Measurements from ENCODE around the gene NALCN. TPM values are rescaled to one million over a fixed set of nuclear protein-coding genes. Genes with fewer than 3 reads are reported as not detected.

Gene NALCN
- polyA plus RNA-seq, 3 donors: not detected

DNA sequence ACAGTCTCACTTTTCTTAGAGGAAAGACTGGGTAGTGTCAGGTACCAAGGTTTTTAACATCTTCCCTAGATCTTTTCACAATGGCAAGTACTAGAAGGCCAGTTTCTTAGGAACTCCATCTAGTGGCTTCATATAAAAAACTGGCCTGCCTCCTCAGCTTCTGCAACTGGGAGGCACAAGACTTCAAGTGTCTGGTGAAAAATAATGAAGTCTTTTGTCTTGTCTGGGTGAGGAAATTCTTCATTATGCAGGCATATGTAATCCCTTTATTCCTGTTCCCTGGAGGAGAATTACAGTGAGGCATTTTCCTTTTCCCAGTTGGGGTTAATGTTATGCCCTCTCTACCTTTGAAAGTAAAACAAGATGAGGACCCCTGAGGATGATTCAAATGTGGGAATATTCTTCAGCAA, 300.5 kb downstream of the NALCN start:
- Histone ChIP-seq H3K79me2 (ENCODE audit: insufficient read depth, low read length) (no peaks in the 10 kb centered on the region), H2AFZ (ENCODE audit: insufficient read depth, low read depth, low read length, poor library complexity, severe bottlenecking) (no peak overlapping the region), H3K27me3 (ENCODE audit: control insufficient read depth in 2 of 2, insufficient read depth in 2 of 2, low read length in 2 of 2) (no peaks in the 10 kb centered on the region), H3K9ac (ENCODE audit: insufficient read depth, low read length, poor library complexity, severe bottlenecking) (no peak overlapping the region), H3K9me3 (replicated peaks in 1 of 2; ENCODE audit: control insufficient read depth in 1 of 2, insufficient read depth in 1 of 2, low read length in 2 of 2) (peaks cover 0 to 4% of the 10 kb centered on the region in 2 donors), H3K4me3 (replicated peaks in 1 of 3; ENCODE audit: low read depth in 2 of 3, low read length in 3 of 3) (no peak overlapping the region), H4K20me1 (ENCODE audit: insufficient read depth, low read length) (no peaks in the 10 kb centered on the region), H3K4me2 (replicated peaks; ENCODE audit: extremely low read depth, low read length, poor library complexity, severe bottlenecking) (no peak overlapping the region), H3K4me1 (ENCODE audit: control insufficient read depth in 1 of 2, insufficient read depth in 2 of 2, low read length in 2 of 2) (no peaks in the 10 kb centered on the region), H3K27ac (ENCODE audit: low read depth in 1 of 2, low read length in 2 of 2) (no peak overlapping the region), H3K36me3 (replicated peaks in 1 of 2; ENCODE audit: control insufficient read depth in 1 of 2, insufficient read depth in 2 of 2, low read length in 2 of 2) (no peaks in the 10 kb centered on the region)
- intact Hi-C loops (cut with micrococcal nuclease): no loop called here
- TF ChIP-seq, protein P1, sequence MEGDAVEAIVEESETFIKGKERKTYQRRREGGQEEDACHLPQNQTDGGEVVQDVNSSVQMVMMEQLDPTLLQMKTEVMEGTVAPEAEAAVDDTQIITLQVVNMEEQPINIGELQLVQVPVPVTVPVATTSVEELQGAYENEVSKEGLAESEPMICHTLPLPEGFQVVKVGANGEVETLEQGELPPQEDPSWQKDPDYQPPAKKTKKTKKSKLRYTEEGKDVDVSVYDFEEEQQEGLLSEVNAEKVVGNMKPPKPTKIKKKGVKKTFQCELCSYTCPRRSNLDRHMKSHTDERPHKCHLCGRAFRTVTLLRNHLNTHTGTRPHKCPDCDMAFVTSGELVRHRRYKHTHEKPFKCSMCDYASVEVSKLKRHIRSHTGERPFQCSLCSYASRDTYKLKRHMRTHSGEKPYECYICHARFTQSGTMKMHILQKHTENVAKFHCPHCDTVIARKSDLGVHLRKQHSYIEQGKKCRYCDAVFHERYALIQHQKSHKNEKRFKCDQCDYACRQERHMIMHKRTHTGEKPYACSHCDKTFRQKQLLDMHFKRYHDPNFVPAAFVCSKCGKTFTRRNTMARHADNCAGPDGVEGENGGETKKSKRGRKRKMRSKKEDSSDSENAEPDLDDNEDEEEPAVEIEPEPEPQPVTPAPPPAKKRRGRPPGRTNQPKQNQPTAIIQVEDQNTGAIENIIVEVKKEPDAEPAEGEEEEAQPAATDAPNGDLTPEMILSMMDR (IDR thresholded peaks at IDR 0.05): no peak
- H3K36me3 Mint-ChIP-seq: no peaks in the 10 kb centered on the region
- peaks cover 0 to 5% (median 2%) of the 10 kb centered on the region in 3 donors for H3K27me3 Mint-ChIP-seq (ENCODE audit: low read depth in 3 of 3)
- DNase-seq: no peak
- peaks cover 0 to 2% (median 0%) of the 10 kb centered on the region in 7 donors for H3K9me3 Mint-ChIP-seq
- no peaks in the 10 kb centered on the region for H3K4me1 Mint-ChIP-seq
- no peak overlapping the region for H3K4me3 Mint-ChIP-seq
- H3K27ac Mint-ChIP-seq: no peak overlapping the region

DNA sequence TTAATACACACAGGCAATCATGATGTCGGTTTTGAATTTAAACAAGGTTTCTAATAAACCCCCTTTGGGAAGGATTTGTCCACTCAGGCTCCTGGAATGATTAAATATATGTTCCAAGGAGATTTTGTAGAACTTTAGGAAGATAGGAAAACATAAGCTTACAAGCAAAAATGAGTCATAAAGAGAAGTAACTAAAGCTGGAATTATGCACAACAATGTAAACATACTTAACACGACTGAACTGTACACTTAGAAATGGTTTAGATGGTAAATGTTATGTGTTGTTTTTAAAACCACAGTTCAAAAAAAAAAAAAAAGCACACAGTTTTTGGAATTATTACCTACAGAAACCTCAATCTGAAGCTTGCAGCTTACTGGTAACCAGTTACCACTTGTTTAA, 304.4 kb downstream of the NALCN start:
- Mint-ChIP-seq H3K4me1 (no peaks in the 10 kb centered on the region), H3K9me3 (peaks cover 0 to 6% (median 2%) of the 10 kb centered on the region in 7 donors), H3K36me3 (no peaks in the 10 kb centered on the region), H3K27me3 (ENCODE audit: low read depth in 3 of 3) (peaks cover 0 to 2% (median 2%) of the 10 kb centered on the region in 3 donors), H3K4me3 (no peak overlapping the region), H3K27ac (no peak overlapping the region)
- Histone ChIP-seq H3K27ac (ENCODE audit: low read depth in 1 of 2, low read length in 2 of 2) (no peak overlapping the region), H3K4me1 (ENCODE audit: control insufficient read depth in 1 of 2, insufficient read depth in 2 of 2, low read length in 2 of 2) (no peaks in the 10 kb centered on the region), H4K20me1 (ENCODE audit: insufficient read depth, low read length) (no peaks in the 10 kb centered on the region), H3K27me3 (ENCODE audit: control insufficient read depth in 2 of 2, insufficient read depth in 2 of 2, low read length in 2 of 2) (no peaks in the 10 kb centered on the region), H3K36me3 (replicated peaks in 1 of 2; ENCODE audit: control insufficient read depth in 1 of 2, insufficient read depth in 2 of 2, low read length in 2 of 2) (no peaks in the 10 kb centered on the region), H2AFZ (ENCODE audit: insufficient read depth, low read depth, low read length, poor library complexity, severe bottlenecking) (no peak overlapping the region), H3K9me3 (replicated peaks in 1 of 2; ENCODE audit: control insufficient read depth in 1 of 2, insufficient read depth in 1 of 2, low read length in 2 of 2) (peaks cover 0 to 6% of the 10 kb centered on the region in 2 donors), H3K4me2 (replicated peaks; ENCODE audit: extremely low read depth, low read length, poor library complexity, severe bottlenecking) (no peak overlapping the region), H3K4me3 (replicated peaks in 1 of 3; ENCODE audit: low read depth in 2 of 3, low read length in 3 of 3) (no peak overlapping the region), H3K9ac (ENCODE audit: insufficient read depth, low read length, poor library complexity, severe bottlenecking) (no peak overlapping the region), H3K79me2 (ENCODE audit: insufficient read depth, low read length) (no peaks in the 10 kb centered on the region)
- no peak for DNase-seq
- TF ChIP-seq, protein P1 (IDR thresholded peaks at IDR 0.05): no peak
- no CpG with 5 or more reads among the region's 2 CpGs for WGBS (ENCODE audit: insufficient coverage)
- intact Hi-C loops (cut with micrococcal nuclease): no loop called here

Measured in CD14-positive monocyte (primary cell).